Measurements from ENCODE around the gene CD6. TPM values are rescaled to one million over a fixed set of nuclear protein-coding genes. Genes with fewer than 3 reads are reported as not detected.
"Not testable (repeated sequence)": the region's sequence is repeated elsewhere in the genome, so short reads cannot be mapped to it uniquely, and the experiment has no call there.

CD6 gene
- total and polyA plus RNA-seq, 10 of the 15 experiments (the other 5 are each of a cell fraction or from before 2014, with no cell fraction given), result 0.37 to 17.6 (median 6.2) TPM

DNA sequence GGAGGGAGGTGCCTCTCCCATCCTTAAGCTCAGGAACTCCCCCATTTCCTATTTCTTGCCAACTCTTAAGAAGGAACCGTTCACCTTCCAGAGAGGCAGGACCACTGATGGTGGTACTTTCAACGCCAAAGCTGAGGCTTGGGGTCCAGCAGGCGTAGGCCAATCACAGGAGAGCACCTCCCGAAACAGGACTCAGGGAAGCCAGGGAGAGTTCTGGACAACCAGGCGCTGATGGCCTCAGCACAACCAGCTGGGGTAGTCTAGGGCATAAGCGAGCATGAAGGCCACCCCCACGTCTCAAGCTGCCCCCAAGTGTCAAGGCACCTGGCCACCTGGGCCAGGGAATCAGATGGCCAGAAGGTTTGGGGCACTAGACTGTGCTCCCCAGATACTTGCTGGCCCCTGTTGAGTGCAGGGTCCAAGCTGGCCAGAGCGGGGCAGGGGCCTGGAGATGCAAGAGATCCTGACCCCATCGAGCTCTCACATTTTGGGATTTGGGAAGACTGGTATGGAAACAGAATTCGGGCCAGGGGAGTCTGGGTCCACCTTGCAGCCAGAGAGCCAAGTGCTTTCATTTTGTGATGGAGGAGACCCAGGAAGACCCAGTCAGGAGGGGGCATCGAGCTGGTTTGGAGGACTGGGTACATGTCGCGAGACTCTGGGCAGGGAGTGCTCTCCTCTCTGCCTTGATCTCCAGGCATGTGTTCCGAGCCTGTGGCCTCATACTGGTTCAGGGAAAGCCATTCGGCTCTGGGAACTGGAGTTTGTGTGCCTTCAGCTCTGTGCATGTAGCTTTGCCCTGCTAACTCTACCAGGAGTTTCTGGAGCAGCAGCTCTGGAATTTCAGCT, 926 bp downstream of the CD6 start (continued):
- TF ChIP-seq ESRRA (IDR thresholded peaks at IDR 0.05; ENCODE audit: low read length) (no peak), POLR2AphosphoS2 (IDR thresholded peaks at IDR 0.05; ENCODE audit: low read depth, low read length) (no peak)
- TF ChIP-seq, protein P1, sequence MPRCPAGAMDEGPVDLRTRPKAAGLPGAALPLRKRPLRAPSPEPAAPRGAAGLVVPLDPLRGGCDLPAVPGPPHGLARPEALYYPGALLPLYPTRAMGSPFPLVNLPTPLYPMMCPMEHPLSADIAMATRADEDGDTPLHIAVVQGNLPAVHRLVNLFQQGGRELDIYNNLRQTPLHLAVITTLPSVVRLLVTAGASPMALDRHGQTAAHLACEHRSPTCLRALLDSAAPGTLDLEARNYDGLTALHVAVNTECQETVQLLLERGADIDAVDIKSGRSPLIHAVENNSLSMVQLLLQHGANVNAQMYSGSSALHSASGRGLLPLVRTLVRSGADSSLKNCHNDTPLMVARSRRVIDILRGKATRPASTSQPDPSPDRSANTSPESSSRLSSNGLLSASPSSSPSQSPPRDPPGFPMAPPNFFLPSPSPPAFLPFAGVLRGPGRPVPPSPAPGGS (IDR thresholded peaks at IDR 0.05; ENCODE audit: borderline replicate concordance, insufficient read depth, low read depth, low read length, poor library complexity, severe bottlenecking), result no peak

DNA sequence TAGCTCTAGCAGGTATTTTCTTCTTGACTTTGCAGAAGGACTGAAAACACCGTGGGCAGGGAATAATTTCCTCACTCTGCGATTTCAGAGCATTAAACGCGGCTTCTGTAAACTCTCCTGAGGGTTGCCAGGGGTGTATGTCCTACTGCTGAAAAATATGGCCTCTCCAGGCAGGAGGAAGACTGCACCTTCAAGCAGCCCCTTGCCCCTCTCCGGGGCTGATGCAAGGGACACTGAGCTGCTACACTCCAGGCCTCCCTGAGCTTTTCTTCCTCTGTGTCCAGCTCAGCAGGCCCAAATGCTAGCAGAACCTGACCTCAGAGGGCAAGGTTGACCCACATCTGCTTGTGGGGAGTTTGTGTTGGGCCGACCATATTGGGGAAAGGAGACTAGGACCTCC, 2.2 kb downstream of the CD6 start:
- no TSS peak for BruUV-seq (replicated peaks)
- RAD21 ChIA-PET (ENCODE audit: unreplicated experiment), result no interaction called here
- H3K27me3 ChIP-seq (replicated peaks in 1 of 2; ENCODE audit: control insufficient read depth in 2 of 2, insufficient read depth in 2 of 2, low read length in 1 of 2), result no peaks in the 10 kb centered on the region
- H3K36me3 ChIP-seq (ENCODE audit: control insufficient read depth in 2 of 2, insufficient read depth in 2 of 2, low read length in 1 of 2), result no peaks in the 10 kb centered on the region
- no peaks in the 10 kb centered on the region for H3K79me2 ChIP-seq (ENCODE audit: control insufficient read depth, insufficient read depth, low read length)
- no peak overlapping the region for H2AFZ ChIP-seq (ENCODE audit: control insufficient read depth, low read depth, low read length)
- no peak overlapping the region for H3K4me3 ChIP-seq
- no peak overlapping the region for H3K27ac ChIP-seq (ENCODE audit: control insufficient read depth, insufficient read depth)
- no peak overlapping the region for H3K9ac ChIP-seq (ENCODE audit: control insufficient read depth, insufficient read depth, low read length)
- in situ Hi-C loops (cut with MboI), result no loop called here
- FAIRE-seq (no peak), ATAC-seq (no peak), DNase-seq (ENCODE audit: low read depth, low spot score) (no peak)
- no peaks in the 10 kb centered on the region for H4K20me1 ChIP-seq (ENCODE audit: control insufficient read depth, insufficient read depth)
- WGBS (ENCODE audit: insufficient coverage, insufficient replicate concordance, low lambda C conversion rate, missing lambda C conversion rate), result 75% methylated on average over 6 of the region's 6 CpGs
- SMC1A ChIA-PET (ENCODE audit: uncharacterized antibody, unreplicated experiment), result no interaction called here
- H3K4me1 ChIP-seq (ENCODE audit: control insufficient read depth, insufficient read depth, low read length), result peaks cover 6% of the 10 kb centered on the region; the same call in 1 of the 2 replicates
- TF ChIP-seq BACH1 (IDR thresholded peaks at IDR 0.05; ENCODE audit: borderline replicate concordance) (no peak), SIX5 (IDR thresholded peaks at IDR 0.05; ENCODE audit: low read depth, low read length, severe bottlenecking) (no peak)
- TF ChIP-seq, protein P2, sequence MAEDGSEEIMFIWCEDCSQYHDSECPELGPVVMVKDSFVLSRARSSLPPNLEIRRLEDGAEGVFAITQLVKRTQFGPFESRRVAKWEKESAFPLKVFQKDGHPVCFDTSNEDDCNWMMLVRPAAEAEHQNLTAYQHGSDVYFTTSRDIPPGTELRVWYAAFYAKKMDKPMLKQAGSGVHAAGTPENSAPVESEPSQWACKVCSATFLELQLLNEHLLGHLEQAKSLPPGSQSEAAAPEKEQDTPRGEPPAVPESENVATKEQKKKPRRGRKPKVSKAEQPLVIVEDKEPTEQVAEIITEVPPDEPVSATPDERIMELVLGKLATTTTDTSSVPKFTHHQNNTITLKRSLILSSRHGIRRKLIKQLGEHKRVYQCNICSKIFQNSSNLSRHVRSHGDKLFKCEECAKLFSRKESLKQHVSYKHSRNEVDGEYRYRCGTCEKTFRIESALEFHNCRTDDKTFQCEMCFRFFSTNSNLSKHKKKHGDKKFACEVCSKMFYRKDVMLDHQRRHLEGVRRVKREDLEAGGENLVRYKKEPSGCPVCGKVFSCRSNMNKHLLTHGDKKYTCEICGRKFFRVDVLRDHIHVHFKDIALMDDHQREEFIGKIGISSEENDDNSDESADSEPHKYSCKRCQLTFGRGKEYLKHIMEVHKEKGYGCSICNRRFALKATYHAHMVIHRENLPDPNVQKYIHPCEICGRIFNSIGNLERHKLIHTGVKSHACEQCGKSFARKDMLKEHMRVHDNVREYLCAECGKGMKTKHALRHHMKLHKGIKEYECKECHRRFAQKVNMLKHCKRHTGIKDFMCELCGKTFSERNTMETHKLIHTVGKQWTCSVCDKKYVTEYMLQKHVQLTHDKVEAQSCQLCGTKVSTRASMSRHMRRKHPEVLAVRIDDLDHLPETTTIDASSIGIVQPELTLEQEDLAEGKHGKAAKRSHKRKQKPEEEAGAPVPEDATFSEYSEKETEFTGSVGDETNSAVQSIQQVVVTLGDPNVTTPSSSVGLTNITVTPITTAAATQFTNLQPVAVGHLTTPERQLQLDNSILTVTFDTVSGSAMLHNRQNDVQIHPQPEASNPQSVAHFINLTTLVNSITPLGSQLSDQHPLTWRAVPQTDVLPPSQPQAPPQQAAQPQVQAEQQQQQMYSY (CRISPR knock-in tag; IDR thresholded peaks at IDR 0.05), result no peak
- H3K9me3 ChIP-seq (replicated peaks; ENCODE audit: control insufficient read depth, insufficient read depth, low read length), result no peaks in the 10 kb centered on the region; the same call in 2 of the 3 replicates
- CTCF ChIA-PET, result no interaction called here
- no peak overlapping the region for H3K4me2 ChIP-seq (ENCODE audit: control insufficient read depth, insufficient read depth)
- POLR2A ChIA-PET, result no interaction called here
- intact Hi-C loops (cut with micrococcal nuclease; ENCODE audit: unreplicated experiment), result no loop called here

DNA sequence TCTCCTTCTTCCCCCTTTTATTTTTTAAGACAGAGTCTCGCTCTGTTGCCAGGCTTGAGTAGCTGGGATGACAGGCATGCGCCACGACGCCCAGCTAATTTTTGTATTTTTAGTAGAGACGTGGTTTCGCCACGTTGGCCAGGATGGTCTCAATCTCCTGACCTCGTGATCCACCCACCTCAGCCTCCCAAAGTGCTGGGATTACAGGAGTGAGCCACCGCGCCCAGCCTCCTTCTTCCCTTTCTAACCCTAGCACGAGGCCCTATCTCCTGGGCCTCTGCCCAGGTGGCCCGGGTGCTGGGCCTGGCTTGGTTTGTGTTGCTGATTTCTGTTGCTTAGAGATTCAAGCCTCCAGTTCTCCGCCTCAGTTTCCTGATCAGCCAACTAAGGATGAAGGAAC, 2.8 kb downstream of the CD6 start:
- RAD21 ChIA-PET (ENCODE audit: unreplicated experiment), result interaction anchor here (1.4 kb wide), 1 partner anchor 143 kb away, joined by 4 read pairs; no protein-coding TSS in a partner anchor
- in situ Hi-C loops (cut with MboI); H3K9me3 ChIP-seq (replicated peaks; ENCODE audit: control insufficient read depth, insufficient read depth, low read length); H3K27me3 ChIP-seq (replicated peaks in 1 of 2; ENCODE audit: control insufficient read depth in 2 of 2, insufficient read depth in 2 of 2, low read length in 1 of 2); SMC1A ChIA-PET (ENCODE audit: uncharacterized antibody, unreplicated experiment); H3K4me3 ChIP-seq; DNase-seq (ENCODE audit: low read depth, low spot score); H3K4me1 ChIP-seq (ENCODE audit: control insufficient read depth, insufficient read depth, low read length); H3K27ac ChIP-seq (ENCODE audit: control insufficient read depth, insufficient read depth); H3K36me3 ChIP-seq (ENCODE audit: control insufficient read depth in 2 of 2, insufficient read depth in 2 of 2, low read length in 1 of 2); H2AFZ ChIP-seq (ENCODE audit: control insufficient read depth, low read depth, low read length); ATAC-seq; CTCF ChIA-PET; BruUV-seq (replicated peaks); H3K79me2 ChIP-seq (ENCODE audit: control insufficient read depth, insufficient read depth, low read length); FAIRE-seq; intact Hi-C loops (cut with micrococcal nuclease; ENCODE audit: unreplicated experiment); H3K4me2 ChIP-seq (ENCODE audit: control insufficient read depth, insufficient read depth); POLR2A ChIA-PET; H4K20me1 ChIP-seq (ENCODE audit: control insufficient read depth, insufficient read depth); H3K9ac ChIP-seq (ENCODE audit: control insufficient read depth, insufficient read depth, low read length): not testable (repeated sequence)
- 62% methylated on average over 13 of the region's 13 CpGs for WGBS (ENCODE audit: insufficient coverage, insufficient replicate concordance, low lambda C conversion rate, missing lambda C conversion rate)
